ENCODE data around the gene USP53.
A peak's percentile ranks its signal among the peaks of the same experiment; 100 is the strongest.

Gene USP53

GRCh38 chr4:119204916-119205315 lies 7.6 kb upstream of the USP53 start:
- no peaks in the 10 kb centered on the region for H3K27me3 ChIP-seq (ENCODE audit: control insufficient read depth in 1 of 2, insufficient read depth in 2 of 2, low read length in 2 of 2)
- H3K9ac ChIP-seq (ENCODE audit: low read length in 2 of 2) = no peak overlapping the region
- H3K36me3 ChIP-seq (ENCODE audit: control insufficient read depth in 2 of 2, insufficient read depth in 2 of 2, low read length in 2 of 2) = no peaks in the 10 kb centered on the region
- H3K4me3 ChIP-seq (ENCODE audit: low read length in 2 of 2) = no peak overlapping the region
- H3K9me3 ChIP-seq (ENCODE audit: control insufficient read depth in 2 of 2, low read length in 2 of 2) = no peaks in the 10 kb centered on the region
- H3K27ac ChIP-seq (ENCODE audit: low read length) = no peak overlapping the region
- H3K4me1 ChIP-seq (ENCODE audit: control insufficient read depth, insufficient read depth, low read length) = no peaks in the 10 kb centered on the region

- H3K4me3 ChIP-seq (ENCODE audit: low read length in 2 of 2) = no peak overlapping the region
- H3K27me3 ChIP-seq (ENCODE audit: control insufficient read depth in 1 of 2, insufficient read depth in 2 of 2, low read length in 2 of 2) = no peaks in the 10 kb centered on the region
- H3K9me3 ChIP-seq (ENCODE audit: control insufficient read depth in 2 of 2, low read length in 2 of 2) = no peaks in the 10 kb centered on the region
- no peak overlapping the region for H3K27ac ChIP-seq (ENCODE audit: low read length)
- no peaks in the 10 kb centered on the region for H3K36me3 ChIP-seq (ENCODE audit: control insufficient read depth in 2 of 2, insufficient read depth in 2 of 2, low read length in 2 of 2)
- H3K4me1 ChIP-seq (ENCODE audit: control insufficient read depth, insufficient read depth, low read length) = no peaks in the 10 kb centered on the region
- H3K9ac ChIP-seq (ENCODE audit: low read length in 2 of 2) = no peak overlapping the region
Measured at GRCh38 chr4:119205690-119206089, 6.8 kb upstream of the USP53 start.

GRCh38 chr4:119206178-119206577 lies 6.3 kb upstream of the USP53 start:
- H3K27me3 ChIP-seq (ENCODE audit: control insufficient read depth in 1 of 2, insufficient read depth in 2 of 2, low read length in 2 of 2) = no peaks in the 10 kb centered on the region
- H3K4me1 ChIP-seq (ENCODE audit: control insufficient read depth, insufficient read depth, low read length) = no peaks in the 10 kb centered on the region
- no peak overlapping the region for H3K9ac ChIP-seq (ENCODE audit: low read length in 2 of 2)
- H3K36me3 ChIP-seq (ENCODE audit: control insufficient read depth in 2 of 2, insufficient read depth in 2 of 2, low read length in 2 of 2) = no peaks in the 10 kb centered on the region
- H3K27ac ChIP-seq (ENCODE audit: low read length) = no peak overlapping the region
- H3K4me3 ChIP-seq (ENCODE audit: low read length in 2 of 2) = no peak overlapping the region
- H3K9me3 ChIP-seq (ENCODE audit: control insufficient read depth in 2 of 2, low read length in 2 of 2) = no peaks in the 10 kb centered on the region

- H3K27ac ChIP-seq (ENCODE audit: low read length) = no peak overlapping the region
- H3K27me3 ChIP-seq (ENCODE audit: control insufficient read depth in 1 of 2, insufficient read depth in 2 of 2, low read length in 2 of 2) = no peaks in the 10 kb centered on the region
- H3K36me3 ChIP-seq (ENCODE audit: control insufficient read depth in 2 of 2, insufficient read depth in 2 of 2, low read length in 2 of 2) = no peaks in the 10 kb centered on the region
- no peaks in the 10 kb centered on the region for H3K4me1 ChIP-seq (ENCODE audit: control insufficient read depth, insufficient read depth, low read length)
- no peaks in the 10 kb centered on the region for H3K9me3 ChIP-seq (ENCODE audit: control insufficient read depth in 2 of 2, low read length in 2 of 2)
- no peak overlapping the region for H3K4me3 ChIP-seq (ENCODE audit: low read length in 2 of 2)
- no peak overlapping the region for H3K9ac ChIP-seq (ENCODE audit: low read length in 2 of 2)
Measured at GRCh38 chr4:119207051-119207450, 5.5 kb upstream of the USP53 start.

GRCh38 chr4:119209077-119209476 lies 3.4 kb upstream of the USP53 start:
- no peaks in the 10 kb centered on the region for H3K36me3 ChIP-seq (ENCODE audit: control insufficient read depth in 2 of 2, insufficient read depth in 2 of 2, low read length in 2 of 2)
- no peak overlapping the region for H3K4me3 ChIP-seq (ENCODE audit: low read length in 2 of 2)
- H3K9me3 ChIP-seq (ENCODE audit: control insufficient read depth in 2 of 2, low read length in 2 of 2) = no peaks in the 10 kb centered on the region
- no peaks in the 10 kb centered on the region for H3K27me3 ChIP-seq (ENCODE audit: control insufficient read depth in 1 of 2, insufficient read depth in 2 of 2, low read length in 2 of 2)
- no peak overlapping the region for H3K9ac ChIP-seq (ENCODE audit: low read length in 2 of 2)
- no peaks in the 10 kb centered on the region for H3K4me1 ChIP-seq (ENCODE audit: control insufficient read depth, insufficient read depth, low read length)
- H3K27ac ChIP-seq (ENCODE audit: low read length) = no peak overlapping the region

- Histone ChIP-seq H3K36me3 (ENCODE audit: control insufficient read depth in 2 of 2, insufficient read depth in 2 of 2, low read length in 2 of 2) (no peaks in the 10 kb centered on the region), H3K27ac (ENCODE audit: low read length) (no peak overlapping the region), H3K4me3 (ENCODE audit: low read length in 2 of 2) (no peak overlapping the region), H3K9me3 (ENCODE audit: control insufficient read depth in 2 of 2, low read length in 2 of 2) (no peaks in the 10 kb centered on the region), H3K4me1 (ENCODE audit: control insufficient read depth, insufficient read depth, low read length) (no peaks in the 10 kb centered on the region), H3K9ac (ENCODE audit: low read length in 2 of 2) (no peak overlapping the region), H3K27me3 (ENCODE audit: control insufficient read depth in 1 of 2, insufficient read depth in 2 of 2, low read length in 2 of 2) (no peaks in the 10 kb centered on the region)
Measured at GRCh38 chr4:119209586-119209985, 2.9 kb upstream of the USP53 start.

- Histone ChIP-seq H3K36me3 (ENCODE audit: control insufficient read depth in 2 of 2, insufficient read depth in 2 of 2, low read length in 2 of 2) (no peaks in the 10 kb centered on the region), H3K27me3 (ENCODE audit: control insufficient read depth in 1 of 2, insufficient read depth in 2 of 2, low read length in 2 of 2) (no peaks in the 10 kb centered on the region), H3K9ac (ENCODE audit: low read length in 2 of 2) (no peak overlapping the region), H3K4me1 (ENCODE audit: control insufficient read depth, insufficient read depth, low read length) (no peaks in the 10 kb centered on the region), H3K9me3 (ENCODE audit: control insufficient read depth in 2 of 2, low read length in 2 of 2) (no peaks in the 10 kb centered on the region), H3K4me3 (ENCODE audit: low read length in 2 of 2) (no peak overlapping the region), H3K27ac (ENCODE audit: low read length) (no peak overlapping the region)
Measured at GRCh38 chr4:119210775-119211174, 1.7 kb upstream of the USP53 start.

- H3K4me3 ChIP-seq (ENCODE audit: low read length in 2 of 2) = peak overlapping the region; percentile 95 to 98
Measured at GRCh38 chr4:119211867-119212233, 663 bp upstream of the USP53 start.

GRCh38 chr4:119212964-119213606 lies 572 bp downstream of the USP53 start:
- Histone ChIP-seq H3K9ac (ENCODE audit: low read length in 2 of 2) (peak overlapping the region; percentile 94 to 95), H3K4me1 (ENCODE audit: control insufficient read depth, insufficient read depth, low read length) (no peaks in the 10 kb centered on the region), H3K9me3 (ENCODE audit: control insufficient read depth in 2 of 2, low read length in 2 of 2) (no peaks in the 10 kb centered on the region), H3K27me3 (ENCODE audit: control insufficient read depth in 1 of 2, insufficient read depth in 2 of 2, low read length in 2 of 2) (no peaks in the 10 kb centered on the region), H3K27ac (ENCODE audit: low read length) (peak overlapping the region; percentile 87), H3K36me3 (ENCODE audit: control insufficient read depth in 2 of 2, insufficient read depth in 2 of 2, low read length in 2 of 2) (peaks cover 0 to 5% of the 10 kb centered on the region in 2 donors), H3K4me3 (ENCODE audit: low read length in 2 of 2) (peak overlapping the region; percentile 95 to 98)

More at GRCh38 chr4:119211867-119212233, 663 bp upstream of the USP53 start:
- no peaks in the 10 kb centered on the region for H3K36me3 ChIP-seq (ENCODE audit: control insufficient read depth in 2 of 2, insufficient read depth in 2 of 2, low read length in 2 of 2)
- peak overlapping the region; percentile 94 to 95 for H3K9ac ChIP-seq (ENCODE audit: low read length in 2 of 2)
- H3K4me1 ChIP-seq (ENCODE audit: control insufficient read depth, insufficient read depth, low read length) = no peaks in the 10 kb centered on the region
- peak overlapping the region; percentile 87 for H3K27ac ChIP-seq (ENCODE audit: low read length)
- H3K9me3 ChIP-seq (ENCODE audit: control insufficient read depth in 2 of 2, low read length in 2 of 2) = no peaks in the 10 kb centered on the region
- no peaks in the 10 kb centered on the region for H3K27me3 ChIP-seq (ENCODE audit: control insufficient read depth in 1 of 2, insufficient read depth in 2 of 2, low read length in 2 of 2)

- Histone ChIP-seq H3K27ac (ENCODE audit: low read length) (no peak overlapping the region), H3K4me3 (ENCODE audit: low read length in 2 of 2) (no peak overlapping the region), H3K36me3 (ENCODE audit: control insufficient read depth in 2 of 2, insufficient read depth in 2 of 2, low read length in 2 of 2) (peaks cover 4 to 6% of the 10 kb centered on the region in 2 donors), H3K9me3 (ENCODE audit: control insufficient read depth in 2 of 2, low read length in 2 of 2) (no peaks in the 10 kb centered on the region), H3K4me1 (ENCODE audit: control insufficient read depth, insufficient read depth, low read length) (no peaks in the 10 kb centered on the region), H3K27me3 (ENCODE audit: control insufficient read depth in 1 of 2, insufficient read depth in 2 of 2, low read length in 2 of 2) (no peaks in the 10 kb centered on the region), H3K9ac (ENCODE audit: low read length in 2 of 2) (no peak overlapping the region)
Measured at GRCh38 chr4:119218093-119218492, 5.6 kb downstream of the USP53 start.

GRCh38 chr4:119221412-119221811 lies 8.9 kb downstream of the USP53 start:
- Histone ChIP-seq H3K27ac (ENCODE audit: low read length) (no peak overlapping the region), H3K27me3 (ENCODE audit: control insufficient read depth in 1 of 2, insufficient read depth in 2 of 2, low read length in 2 of 2) (no peaks in the 10 kb centered on the region), H3K4me3 (ENCODE audit: low read length in 2 of 2) (no peak overlapping the region), H3K36me3 (ENCODE audit: control insufficient read depth in 2 of 2, insufficient read depth in 2 of 2, low read length in 2 of 2) (peaks cover 4 to 6% of the 10 kb centered on the region in 2 donors), H3K9ac (ENCODE audit: low read length in 2 of 2) (no peak overlapping the region), H3K4me1 (ENCODE audit: control insufficient read depth, insufficient read depth, low read length) (no peaks in the 10 kb centered on the region), H3K9me3 (ENCODE audit: control insufficient read depth in 2 of 2, low read length in 2 of 2) (no peaks in the 10 kb centered on the region)
